ENCODE results near the gene PGRMC2.

PGRMC2 gene

DNA sequence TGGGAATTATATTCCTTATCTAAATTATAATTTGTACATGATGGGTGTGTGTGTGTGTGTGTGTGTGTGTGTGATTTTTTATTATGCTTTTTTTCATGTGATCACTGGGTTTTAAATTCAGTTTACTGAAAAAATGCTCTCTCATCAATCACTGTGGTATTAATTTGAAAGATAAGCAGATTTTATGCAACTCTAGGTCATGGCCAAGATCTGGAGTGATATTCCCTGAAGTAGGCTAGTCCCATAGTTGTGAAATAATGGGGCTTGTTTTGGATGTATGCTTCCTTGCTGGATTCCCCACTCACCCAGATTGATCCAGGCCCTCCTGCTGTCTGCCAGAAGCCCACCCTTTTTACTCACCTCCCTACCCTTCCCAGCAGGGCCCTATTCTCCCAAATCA lies 22.0 kb upstream of the PGRMC2 start:
- TF ChIP-seq ZNF274 (IDR thresholded peaks at IDR 0.05; ENCODE audit: low read depth, low read length), result no peak
- no peak for TF ChIP-seq YY1 (IDR thresholded peaks at IDR 0.05; ENCODE audit: insufficient read depth, insufficient read length)
- TF ChIP-seq SUZ12 (IDR thresholded peaks at IDR 0.05; ENCODE audit: extremely low read depth, insufficient read depth, insufficient read length), result no peak
- no peak overlapping the region for H3K4me3 ChIP-seq (ENCODE audit: insufficient read length, low read depth)
- peaks cover 8% of the 10 kb centered on the region for H3K36me3 ChIP-seq (ENCODE audit: insufficient read depth, insufficient read length, low read length)
- no peaks in the 10 kb centered on the region for H3K9me3 ChIP-seq (ENCODE audit: insufficient read depth, low read length)
- H3K27me3 ChIP-seq (ENCODE audit: insufficient read depth, insufficient read length), result no peaks in the 10 kb centered on the region
- H3K9ac ChIP-seq (ENCODE audit: insufficient read length, low read depth), result no peak overlapping the region
- DNase-seq (ENCODE audit: low read depth, low spot score), result no peak
- H3K4me1 ChIP-seq (ENCODE audit: insufficient read depth, insufficient read length), result peaks cover 2% of the 10 kb centered on the region

DNA sequence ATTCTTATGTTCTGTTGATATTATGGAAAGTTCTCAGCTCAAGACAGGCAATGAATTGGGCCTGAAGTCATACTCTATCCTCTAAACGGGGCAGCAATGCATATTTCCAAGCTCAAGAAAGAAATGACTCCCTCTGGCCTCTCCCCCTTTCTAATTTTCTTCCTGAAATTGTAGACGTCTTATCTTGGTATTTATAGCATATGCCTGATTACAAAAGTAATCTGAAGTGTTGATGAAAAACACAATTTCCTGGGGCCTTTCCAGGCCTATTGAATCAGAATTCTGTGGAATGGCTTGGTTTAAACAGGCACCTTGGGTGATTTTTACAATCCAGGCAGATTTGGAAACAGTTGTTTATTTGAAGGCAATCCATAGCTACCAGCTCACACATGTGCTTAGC lies 21.4 kb upstream of the PGRMC2 start:
- no peak overlapping the region for H3K9ac ChIP-seq (ENCODE audit: insufficient read length, low read depth)
- no peak for DNase-seq (ENCODE audit: low read depth, low spot score)
- H3K27me3 ChIP-seq (ENCODE audit: insufficient read depth, insufficient read length), result no peaks in the 10 kb centered on the region
- no peaks in the 10 kb centered on the region for H3K9me3 ChIP-seq (ENCODE audit: insufficient read depth, low read length)
- H3K36me3 ChIP-seq (ENCODE audit: insufficient read depth, insufficient read length, low read length), result peaks cover 8% of the 10 kb centered on the region
- TF ChIP-seq SUZ12 (IDR thresholded peaks at IDR 0.05; ENCODE audit: extremely low read depth, insufficient read depth, insufficient read length), result no peak
- no peak for TF ChIP-seq ZNF274 (IDR thresholded peaks at IDR 0.05; ENCODE audit: low read depth, low read length)
- no peak for TF ChIP-seq YY1 (IDR thresholded peaks at IDR 0.05; ENCODE audit: insufficient read depth, insufficient read length)
- H3K4me3 ChIP-seq (ENCODE audit: insufficient read length, low read depth), result no peak overlapping the region
- H3K4me1 ChIP-seq (ENCODE audit: insufficient read depth, insufficient read length), result peaks cover 2% of the 10 kb centered on the region

DNA sequence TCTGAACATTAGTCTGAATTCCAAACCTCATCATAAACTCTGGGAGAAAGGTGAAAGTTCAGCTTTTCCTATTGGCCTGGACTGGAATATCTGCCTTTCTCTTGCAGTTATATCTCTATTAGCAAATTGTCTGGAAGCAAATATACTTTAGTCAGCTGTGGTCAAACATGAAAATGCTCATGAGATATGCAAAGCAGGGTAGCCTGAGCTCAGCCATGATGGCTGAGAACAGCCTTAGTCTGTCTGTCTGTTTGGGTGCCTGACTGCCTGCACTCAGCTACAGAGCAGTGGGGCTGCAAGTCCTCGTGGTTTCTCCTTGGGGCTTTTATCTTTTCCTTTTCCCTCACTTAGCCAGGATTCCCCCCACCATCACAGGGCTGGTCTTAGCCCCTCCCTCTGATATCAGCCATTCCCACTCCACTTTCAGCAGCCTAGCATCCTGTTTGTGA lies 19.5 kb upstream of the PGRMC2 start:
- TF ChIP-seq YY1 (IDR thresholded peaks at IDR 0.05; ENCODE audit: insufficient read depth, insufficient read length), result no peak
- TF ChIP-seq ZNF274 (IDR thresholded peaks at IDR 0.05; ENCODE audit: low read depth, low read length), result no peak
- no peak for TF ChIP-seq SUZ12 (IDR thresholded peaks at IDR 0.05; ENCODE audit: extremely low read depth, insufficient read depth, insufficient read length)
- Histone ChIP-seq H3K36me3 (ENCODE audit: insufficient read depth, insufficient read length, low read length) (peaks cover 11% of the 10 kb centered on the region), H3K4me3 (ENCODE audit: insufficient read length, low read depth) (no peak overlapping the region), H3K9ac (ENCODE audit: insufficient read length, low read depth) (no peak overlapping the region), H3K4me1 (ENCODE audit: insufficient read depth, insufficient read length) (peaks cover 2% of the 10 kb centered on the region), H3K9me3 (ENCODE audit: insufficient read depth, low read length) (no peaks in the 10 kb centered on the region), H3K27me3 (ENCODE audit: insufficient read depth, insufficient read length) (no peaks in the 10 kb centered on the region)
- DNase-seq (ENCODE audit: low read depth, low spot score), result no peak

DNA sequence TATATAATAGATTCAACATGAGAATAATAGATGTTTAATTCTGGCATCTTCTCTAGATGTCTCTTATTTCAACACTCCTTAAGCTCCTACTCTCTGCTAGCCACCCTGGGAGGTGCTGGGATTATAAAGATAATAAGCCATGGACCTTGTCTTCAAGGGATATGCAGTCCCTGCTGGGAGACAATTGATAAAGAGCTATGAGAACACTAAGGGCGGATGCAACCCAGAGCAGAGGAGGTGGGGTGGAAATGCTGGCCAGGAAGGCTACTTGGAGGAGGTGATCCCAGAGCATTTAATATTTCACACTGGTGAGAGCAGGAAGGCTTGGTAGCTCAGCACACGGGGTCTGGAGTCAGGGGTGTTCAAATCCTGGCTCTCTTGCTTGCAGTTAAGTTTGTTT lies 18.3 kb upstream of the PGRMC2 start:
- Histone ChIP-seq H3K9ac (ENCODE audit: insufficient read length, low read depth) (no peak overlapping the region), H3K4me3 (ENCODE audit: insufficient read length, low read depth) (no peak overlapping the region), H3K36me3 (ENCODE audit: insufficient read depth, insufficient read length, low read length) (peaks cover 18% of the 10 kb centered on the region), H3K27me3 (ENCODE audit: insufficient read depth, insufficient read length) (no peaks in the 10 kb centered on the region), H3K4me1 (ENCODE audit: insufficient read depth, insufficient read length) (peaks cover 2% of the 10 kb centered on the region), H3K9me3 (ENCODE audit: insufficient read depth, low read length) (no peaks in the 10 kb centered on the region)
- TF ChIP-seq SUZ12 (IDR thresholded peaks at IDR 0.05; ENCODE audit: extremely low read depth, insufficient read depth, insufficient read length) (no peak), ZNF274 (IDR thresholded peaks at IDR 0.05; ENCODE audit: low read depth, low read length) (no peak), YY1 (IDR thresholded peaks at IDR 0.05; ENCODE audit: insufficient read depth, insufficient read length) (no peak)
- peak; percentile 50 for DNase-seq (ENCODE audit: low read depth, low spot score)

DNA sequence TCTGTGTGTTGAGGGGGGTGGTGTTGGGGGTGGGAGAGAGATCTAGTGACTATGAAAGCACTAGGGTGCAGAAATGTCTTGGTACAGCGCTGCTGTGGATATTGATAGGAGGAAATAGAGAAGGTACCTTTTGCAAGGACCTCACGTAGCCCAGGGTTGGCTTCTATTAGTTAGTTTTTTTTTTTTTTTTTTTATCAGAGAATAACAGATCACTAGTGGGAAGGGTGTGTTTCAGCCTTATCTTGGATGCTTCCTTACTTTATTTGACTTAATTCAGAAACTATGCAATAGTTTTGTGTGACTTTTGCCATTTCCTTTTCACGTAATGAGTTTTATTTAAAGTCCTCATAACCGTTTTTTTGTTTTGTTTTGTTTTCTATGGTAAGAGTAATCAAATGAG lies 16.4 kb upstream of the PGRMC2 start:
- H3K9ac ChIP-seq (ENCODE audit: insufficient read length, low read depth), result no peak overlapping the region
- no peaks in the 10 kb centered on the region for H3K9me3 ChIP-seq (ENCODE audit: insufficient read depth, low read length)

DNA sequence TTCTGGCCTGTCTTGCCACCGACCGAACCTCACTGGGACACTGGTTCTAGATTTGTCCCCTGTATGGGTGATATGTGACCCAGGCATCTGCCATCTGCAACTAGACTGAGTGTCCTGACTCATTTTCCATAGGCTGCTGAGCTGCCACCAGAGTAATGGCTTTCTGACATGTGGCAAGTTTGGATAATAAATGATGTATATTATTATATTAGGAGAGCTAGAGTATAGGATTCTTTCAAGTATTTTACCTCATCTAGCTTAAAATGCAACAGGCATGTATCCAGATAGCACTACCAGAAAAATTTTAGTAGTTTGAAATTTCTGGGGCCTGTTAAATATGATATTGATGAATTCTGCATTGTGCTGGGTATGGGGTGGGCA lies 15.8 kb upstream of the PGRMC2 start:
- H3K9ac ChIP-seq (ENCODE audit: insufficient read length, low read depth), result no peak overlapping the region
- no peak overlapping the region for H3K4me3 ChIP-seq (ENCODE audit: insufficient read length, low read depth)
- peaks cover 2% of the 10 kb centered on the region for H3K4me1 ChIP-seq (ENCODE audit: insufficient read depth, insufficient read length)
- no peaks in the 10 kb centered on the region for H3K9me3 ChIP-seq (ENCODE audit: insufficient read depth, low read length)
- no peak for DNase-seq (ENCODE audit: low read depth, low spot score)
- H3K27me3 ChIP-seq (ENCODE audit: insufficient read depth, insufficient read length), result no peaks in the 10 kb centered on the region
- TF ChIP-seq ZNF274 (IDR thresholded peaks at IDR 0.05; ENCODE audit: low read depth, low read length), result no peak
- no peak for TF ChIP-seq SUZ12 (IDR thresholded peaks at IDR 0.05; ENCODE audit: extremely low read depth, insufficient read depth, insufficient read length)
- TF ChIP-seq YY1 (IDR thresholded peaks at IDR 0.05; ENCODE audit: insufficient read depth, insufficient read length), result no peak
- H3K36me3 ChIP-seq (ENCODE audit: insufficient read depth, insufficient read length, low read length), result peaks cover 15% of the 10 kb centered on the region

More for the DNA sequence above, 16.4 kb upstream of the PGRMC2 start:
- no peaks in the 10 kb centered on the region for H3K27me3 ChIP-seq (ENCODE audit: insufficient read depth, insufficient read length)
- peaks cover 2% of the 10 kb centered on the region for H3K4me1 ChIP-seq (ENCODE audit: insufficient read depth, insufficient read length)
- no peak for DNase-seq (ENCODE audit: low read depth, low spot score)
- peaks cover 15% of the 10 kb centered on the region for H3K36me3 ChIP-seq (ENCODE audit: insufficient read depth, insufficient read length, low read length)
- TF ChIP-seq SUZ12 (IDR thresholded peaks at IDR 0.05; ENCODE audit: extremely low read depth, insufficient read depth, insufficient read length), result no peak
- TF ChIP-seq YY1 (IDR thresholded peaks at IDR 0.05; ENCODE audit: insufficient read depth, insufficient read length), result no peak
- no peak for TF ChIP-seq ZNF274 (IDR thresholded peaks at IDR 0.05; ENCODE audit: low read depth, low read length)
- no peak overlapping the region for H3K4me3 ChIP-seq (ENCODE audit: insufficient read length, low read depth)

DNA sequence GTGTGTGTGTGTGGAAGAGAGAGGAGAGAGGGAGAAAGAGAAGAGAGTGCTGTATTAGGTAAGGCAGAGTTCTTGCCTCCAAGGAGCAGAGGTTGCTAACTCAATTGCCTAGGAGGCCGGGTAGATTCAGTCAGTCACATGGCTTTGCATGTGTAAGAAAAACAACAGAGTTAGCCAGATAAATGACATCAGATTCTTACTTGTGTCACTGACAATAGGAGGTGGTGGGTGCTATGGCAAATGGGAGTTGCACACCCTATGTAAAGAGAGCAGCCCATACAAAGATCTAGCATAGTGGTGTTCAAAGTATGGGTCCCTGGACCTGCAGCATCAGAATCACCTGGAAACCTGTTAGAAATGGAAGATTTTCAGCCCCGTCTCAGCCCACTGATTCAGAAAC lies 14.4 kb upstream of the PGRMC2 start:
- no peaks in the 10 kb centered on the region for H3K4me1 ChIP-seq (ENCODE audit: insufficient read depth, insufficient read length)
- H3K4me3 ChIP-seq (ENCODE audit: insufficient read length, low read depth), result no peak overlapping the region
- no peaks in the 10 kb centered on the region for H3K27me3 ChIP-seq (ENCODE audit: insufficient read depth, insufficient read length)
- no peak overlapping the region for H3K9ac ChIP-seq (ENCODE audit: insufficient read length, low read depth)
- no peak for TF ChIP-seq YY1 (IDR thresholded peaks at IDR 0.05; ENCODE audit: insufficient read depth, insufficient read length)
- no peak for TF ChIP-seq SUZ12 (IDR thresholded peaks at IDR 0.05; ENCODE audit: extremely low read depth, insufficient read depth, insufficient read length)
- no peak for TF ChIP-seq ZNF274 (IDR thresholded peaks at IDR 0.05; ENCODE audit: low read depth, low read length)
- H3K9me3 ChIP-seq (ENCODE audit: insufficient read depth, low read length), result no peaks in the 10 kb centered on the region
- DNase-seq (ENCODE audit: low read depth, low spot score), result no peak
- H3K36me3 ChIP-seq (ENCODE audit: insufficient read depth, insufficient read length, low read length), result peaks cover 20% of the 10 kb centered on the region

Measured in NT2/D1 (cell line).